GM12892 (cell line): ENCODE data around the gene NUAK1.

Experiments
- POLR2A ChIP-seq: IDR thresholded peaks from 2 replicates; pipeline ENCODE4 v1.6.1; 2011; ENCODE audit warnings: low read depth, low read length, control low read depth
- POLR2AphosphoS5 ChIP-seq: IDR thresholded peaks from 2 replicates; pipeline ENCODE4 v1.6.1; 2011; ENCODE audit warnings: low read depth, low read length, control low read depth

- TF ChIP-seq POLR2A (no peak), POLR2AphosphoS5 (no peak)
Measured at GRCh38 chr12:106079148-106079738, 59.5 kb downstream of the NUAK1 start.
